Measurements from ENCODE around the gene PSMA5. TPM values are rescaled to one million over a fixed set of nuclear protein-coding genes. Genes with fewer than 3 reads are reported as not detected.

Gene PSMA5
- total RNA-seq, 1 donor from 2014 or later: 55.4 TPM

GRCh38 chr1:109361069-109361468, 65.2 kb downstream of the PSMA5 start:
- no peak for ATAC-seq
- no peak for TF ChIP-seq CTCF (IDR thresholded peaks at IDR 0.05)
- Histone ChIP-seq H3K4me1 (peaks cover 14% of the 10 kb centered on the region), H3K27ac (no peak overlapping the region), H3K27me3 (ENCODE audit: low read depth) (no peaks in the 10 kb centered on the region), H3K9me3 (no peaks in the 10 kb centered on the region), H3K36me3 (peaks cover 12% of the 10 kb centered on the region), H3K4me3 (no peak overlapping the region)
- no peak for DNase-seq
- intact Hi-C loops (cut with DNase I): no loop called here

GRCh38 chr1:109357616-109358015, 68.6 kb downstream of the PSMA5 start:
- intact Hi-C loops (cut with DNase I): no loop called here
- Histone ChIP-seq H3K4me3 (no peak overlapping the region), H3K27me3 (ENCODE audit: low read depth) (no peaks in the 10 kb centered on the region), H3K36me3 (peaks cover 24% of the 10 kb centered on the region), H3K27ac (no peak overlapping the region), H3K4me1 (peaks cover 20% of the 10 kb centered on the region), H3K9me3 (no peaks in the 10 kb centered on the region)
- DNase-seq (no peak), ATAC-seq (no peak)
- no peak for TF ChIP-seq CTCF (IDR thresholded peaks at IDR 0.05)

- Histone ChIP-seq H3K9me3 (no peaks in the 10 kb centered on the region), H3K27ac (no peak overlapping the region), H3K27me3 (ENCODE audit: low read depth) (no peaks in the 10 kb centered on the region), H3K4me1 (peaks cover 24% of the 10 kb centered on the region), H3K36me3 (peaks cover 31% of the 10 kb centered on the region), H3K4me3 (no peak overlapping the region)
- intact Hi-C loops (cut with DNase I): no loop called here
- ATAC-seq (no peak), DNase-seq (no peak)
- no peak for TF ChIP-seq CTCF (IDR thresholded peaks at IDR 0.05)
Measured at GRCh38 chr1:109356915-109357314, 69.3 kb downstream of the PSMA5 start.

- H3K9me3 ChIP-seq: no peaks in the 10 kb centered on the region
- peaks cover 35% of the 10 kb centered on the region for H3K36me3 ChIP-seq
- no peak overlapping the region for H3K27ac ChIP-seq
- intact Hi-C loops (cut with DNase I): no loop called here
- no peak overlapping the region for H3K4me3 ChIP-seq
- no peaks in the 10 kb centered on the region for H3K27me3 ChIP-seq (ENCODE audit: low read depth)
- DNase-seq: no peak
- no peak for ATAC-seq
- no peak for TF ChIP-seq CTCF (IDR thresholded peaks at IDR 0.05)
- H3K4me1 ChIP-seq: peaks cover 23% of the 10 kb centered on the region
Measured at GRCh38 chr1:109356505-109356904, 69.7 kb downstream of the PSMA5 start.

GRCh38 chr1:109354929-109355328, 71.3 kb downstream of the PSMA5 start:
- ATAC-seq (no peak), DNase-seq (no peak)
- intact Hi-C loops (cut with DNase I): no loop called here
- H3K27me3 ChIP-seq (ENCODE audit: low read depth): no peaks in the 10 kb centered on the region
- no peaks in the 10 kb centered on the region for H3K9me3 ChIP-seq
- H3K36me3 ChIP-seq: peaks cover 51% of the 10 kb centered on the region
- H3K4me3 ChIP-seq: no peak overlapping the region
- H3K4me1 ChIP-seq: peaks cover 28% of the 10 kb centered on the region
- H3K27ac ChIP-seq: no peak overlapping the region
- TF ChIP-seq CTCF (IDR thresholded peaks at IDR 0.05): no peak

GRCh38 chr1:109351457-109351856, 74.8 kb downstream of the PSMA5 start:
- TF ChIP-seq CTCF (IDR thresholded peaks at IDR 0.05): no peak
- no peaks in the 10 kb centered on the region for H3K27me3 ChIP-seq (ENCODE audit: low read depth)
- no peaks in the 10 kb centered on the region for H3K9me3 ChIP-seq
- H3K27ac ChIP-seq: no peak overlapping the region
- ATAC-seq (peak; percentile 20 to 33), DNase-seq (no peak)
- no peak overlapping the region for H3K4me3 ChIP-seq
- peaks cover 28% of the 10 kb centered on the region for H3K4me1 ChIP-seq
- H3K36me3 ChIP-seq: peaks cover 78% of the 10 kb centered on the region
- intact Hi-C loops (cut with DNase I): no loop called here
